Measurements from ENCODE around the gene KIF12.
"Not testable (repeated sequence)": the region's sequence is repeated elsewhere in the genome, so short reads cannot be mapped to it uniquely, and the experiment has no call there.

The KIF12 gene

DNA sequence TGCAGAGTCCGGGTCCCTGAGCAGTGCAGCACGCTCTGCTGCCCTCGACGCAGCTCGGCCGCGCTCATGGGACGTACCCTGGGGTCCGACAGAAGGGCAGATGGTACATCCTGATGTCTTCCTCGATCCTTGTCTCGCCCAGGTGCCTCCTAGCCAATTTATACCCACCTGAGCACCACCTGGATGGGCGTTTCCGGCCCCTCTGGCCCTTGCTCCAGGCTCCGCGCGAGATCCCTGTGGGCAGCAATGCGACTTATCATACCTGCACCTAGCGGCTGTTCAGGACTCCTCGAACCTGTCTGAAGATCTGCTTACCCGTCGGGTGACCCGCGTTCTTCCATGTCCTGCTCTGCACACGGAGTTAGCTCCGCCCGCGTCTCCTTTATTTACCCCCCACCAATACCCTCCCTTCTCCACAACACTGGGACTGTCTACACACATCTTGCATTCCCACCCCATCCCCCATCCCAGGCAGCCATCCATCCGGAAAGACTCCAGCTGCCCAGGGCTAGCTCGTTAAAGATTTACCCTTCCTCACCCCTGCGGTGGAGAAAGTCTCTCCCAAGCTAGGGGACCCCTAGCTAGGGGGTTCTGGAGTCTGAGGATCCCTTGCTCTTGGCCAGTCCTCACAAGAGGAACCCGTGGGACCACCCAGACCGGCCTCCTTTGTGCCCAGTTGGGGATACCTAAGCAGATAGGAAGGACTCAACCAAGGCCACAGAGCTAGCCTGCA, at the start of gene KIF12:
TSS of gene KIF12 (minus strand) at position 357 of the 733 bp plus-strand sequence. CDS start at position 341, 16 bp downstream.
- DNase-seq: peak in 1 of 14 donors; percentile 6

DNA sequence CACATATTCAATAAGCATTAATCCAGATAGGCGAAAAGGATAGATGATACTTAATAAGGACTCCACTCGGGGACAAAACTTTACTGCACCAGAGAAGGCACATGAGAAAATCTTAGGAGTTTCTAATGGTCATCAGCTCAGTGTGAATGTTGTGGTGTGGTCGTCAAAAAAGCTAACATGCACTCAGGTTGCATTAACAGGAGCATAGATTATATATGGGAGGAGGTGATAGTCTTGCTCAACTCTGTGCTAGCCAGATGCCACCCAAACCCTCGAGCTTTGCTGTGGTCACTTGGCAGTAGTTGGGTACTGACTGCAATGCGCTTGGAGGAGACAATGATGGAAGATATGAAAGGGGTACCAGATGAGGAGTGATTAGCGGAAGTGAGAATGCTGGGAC, 47.6 kb upstream of the KIF12 start:
- DNase-seq: no peak

DNA sequence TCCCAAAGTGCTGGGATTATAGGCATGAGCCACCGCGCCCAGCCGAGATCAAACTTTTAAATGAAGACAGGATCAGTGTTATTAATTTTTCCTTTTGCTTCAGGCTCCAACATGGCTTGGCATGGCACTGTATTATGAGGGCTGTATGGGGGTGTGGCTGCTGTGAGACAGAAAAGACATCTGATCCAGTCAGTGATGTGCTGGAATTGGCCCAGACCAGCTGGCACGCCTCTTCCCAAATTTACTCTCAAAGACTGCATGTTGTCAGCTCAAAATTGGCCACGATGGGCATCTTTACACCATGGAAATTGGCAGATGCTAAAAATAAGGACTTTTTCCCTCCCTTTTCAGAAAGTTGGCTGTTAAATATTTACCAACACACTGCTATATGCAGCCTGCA, 44.1 kb upstream of the KIF12 start:
- no peak for DNase-seq

DNA sequence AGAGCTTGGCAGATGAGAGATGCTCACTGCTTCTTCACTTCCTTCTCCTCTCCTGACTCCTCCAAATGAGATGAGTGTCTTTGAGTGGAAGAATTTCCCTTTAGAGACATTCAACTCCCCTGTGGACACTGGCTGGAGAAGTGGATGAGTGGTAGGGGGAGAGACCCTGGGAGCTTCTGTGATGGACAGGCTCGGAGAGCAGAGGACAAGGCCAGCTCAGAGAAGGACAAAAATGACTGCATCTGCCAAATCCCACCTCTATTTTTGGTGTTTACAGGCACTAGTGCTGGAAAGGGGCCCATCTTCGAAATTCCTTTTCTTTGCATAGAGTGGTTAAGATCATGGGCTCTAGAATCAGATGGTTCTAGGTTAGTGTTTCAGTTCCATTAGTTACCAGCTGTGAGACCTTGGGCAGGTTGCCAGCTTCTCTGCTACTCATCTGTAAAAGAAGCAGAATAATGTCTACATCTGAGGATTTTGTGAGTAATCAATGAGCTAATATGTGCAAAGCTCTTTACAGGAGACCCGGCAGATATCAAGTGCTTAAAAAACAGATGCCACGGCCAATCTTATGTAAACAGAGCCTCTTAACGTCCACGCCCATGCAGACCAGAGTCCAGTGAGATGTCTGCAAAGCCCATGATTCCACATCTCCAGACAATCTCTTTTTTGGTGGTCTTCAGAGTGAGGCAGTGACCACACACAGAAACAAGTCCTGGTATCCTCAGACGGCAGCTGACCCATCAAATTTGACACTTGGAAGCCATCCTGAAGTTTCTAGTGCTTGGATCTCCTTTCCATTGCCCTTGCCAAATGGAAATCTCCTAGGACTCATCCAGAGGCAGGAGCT, 42.7 kb upstream of the KIF12 start:
- no peak for DNase-seq

DNA sequence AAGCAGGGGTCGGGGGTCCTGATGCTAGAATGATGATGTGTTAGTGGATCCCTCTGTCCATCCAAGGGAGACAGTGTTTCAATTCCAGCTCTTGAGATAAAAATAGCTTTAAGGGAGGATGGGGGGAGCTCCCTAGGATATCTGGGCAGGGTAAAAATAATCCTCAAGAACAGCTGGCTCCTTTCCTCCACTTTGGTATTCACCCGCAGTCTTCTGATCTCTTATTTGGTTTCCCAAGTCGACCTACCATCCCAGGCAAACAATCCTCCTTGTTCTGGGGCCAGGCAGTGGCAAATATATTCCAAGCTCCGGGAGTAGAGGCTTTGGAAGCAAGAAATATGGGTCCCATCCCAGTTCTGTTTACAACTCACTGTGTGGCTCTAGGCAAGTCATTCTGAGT, 41.8 kb upstream of the KIF12 start:
- peak in 2 of 14 donors; percentile 9 to 29 for DNase-seq

DNA sequence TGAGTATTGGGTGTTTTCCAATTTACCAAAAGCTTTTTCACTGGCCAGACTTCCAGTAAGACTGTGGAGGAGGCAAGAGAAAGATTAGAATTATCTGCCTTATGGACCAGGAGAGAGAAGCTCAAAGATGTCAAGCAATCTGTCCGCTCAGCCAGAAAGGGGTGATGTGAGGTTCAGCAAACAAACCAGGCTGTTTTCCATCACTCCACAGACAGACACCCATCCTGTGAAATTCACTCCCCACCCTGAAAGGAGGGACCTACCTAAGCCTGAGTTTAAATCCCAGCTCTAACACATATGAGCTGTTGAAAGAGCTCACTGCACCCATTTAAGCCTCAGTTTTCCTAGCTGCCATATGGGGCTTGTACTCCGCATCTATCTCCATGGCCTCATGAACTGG, 41.3 kb upstream of the KIF12 start:
- DNase-seq: no peak

DNA sequence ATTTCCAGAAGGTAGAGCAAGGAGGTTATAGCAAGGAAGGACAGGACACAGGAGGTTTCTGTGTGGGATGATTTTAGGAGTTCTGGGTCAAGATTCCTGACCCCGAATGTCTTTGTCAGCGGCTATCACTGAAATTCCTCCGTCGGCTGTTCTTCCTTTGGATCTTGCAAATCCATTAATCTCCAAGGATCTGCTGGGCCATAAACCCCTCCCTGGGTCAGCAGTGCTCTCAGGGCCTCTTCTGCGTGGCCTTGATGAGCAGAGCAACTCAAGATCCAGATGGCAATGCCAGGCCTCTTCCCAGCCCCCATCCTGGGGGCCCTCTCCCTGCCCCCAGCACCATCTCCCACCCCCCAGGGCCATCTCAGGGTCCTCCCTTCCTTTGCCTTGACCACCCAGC, 40.0 kb upstream of the KIF12 start:
- DNase-seq: no peak

DNA sequence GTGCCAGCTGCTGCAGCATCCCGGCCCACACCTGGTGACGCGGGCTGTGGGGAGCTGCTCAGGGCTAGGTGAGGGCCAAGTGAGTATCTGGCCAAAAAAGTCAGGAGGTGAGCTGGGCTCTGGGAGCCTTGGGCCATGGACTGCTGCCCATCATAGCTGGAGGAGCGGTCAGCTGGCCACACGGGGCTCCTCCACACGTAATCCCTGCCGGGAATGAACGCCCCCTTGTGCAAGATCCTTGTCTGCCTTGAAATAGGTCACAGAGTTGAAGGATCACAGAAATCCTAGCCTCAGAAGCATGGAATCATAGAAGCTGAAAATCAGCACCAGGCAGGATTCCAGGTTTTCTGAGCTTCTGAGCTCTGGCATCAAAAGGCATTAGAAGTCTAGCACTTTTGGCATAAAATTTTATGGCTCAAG, 39.5 kb upstream of the KIF12 start:
- peak in 4 of 14 donors; percentile 5 to 66 (median 20) for DNase-seq

DNA sequence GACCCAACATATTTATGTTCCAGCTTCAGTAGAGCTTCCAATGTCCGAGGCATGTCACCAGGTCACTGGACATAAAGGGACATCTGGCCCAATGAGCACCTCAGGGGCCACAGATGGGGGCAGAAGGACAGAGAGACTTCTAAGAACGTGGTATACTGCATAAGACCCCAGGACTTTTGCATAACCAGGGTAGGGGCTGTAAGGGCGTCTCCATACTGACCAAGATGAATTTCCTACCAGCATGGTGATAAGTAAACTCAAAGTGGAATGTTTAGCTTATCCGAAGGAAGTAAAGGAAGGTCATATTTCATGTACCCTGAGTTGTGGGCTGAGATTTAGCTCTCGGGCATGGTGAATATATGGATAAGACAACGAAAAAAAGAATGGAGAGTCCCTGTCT, 38.7 kb upstream of the KIF12 start:
- DNase-seq: no peak

DNA sequence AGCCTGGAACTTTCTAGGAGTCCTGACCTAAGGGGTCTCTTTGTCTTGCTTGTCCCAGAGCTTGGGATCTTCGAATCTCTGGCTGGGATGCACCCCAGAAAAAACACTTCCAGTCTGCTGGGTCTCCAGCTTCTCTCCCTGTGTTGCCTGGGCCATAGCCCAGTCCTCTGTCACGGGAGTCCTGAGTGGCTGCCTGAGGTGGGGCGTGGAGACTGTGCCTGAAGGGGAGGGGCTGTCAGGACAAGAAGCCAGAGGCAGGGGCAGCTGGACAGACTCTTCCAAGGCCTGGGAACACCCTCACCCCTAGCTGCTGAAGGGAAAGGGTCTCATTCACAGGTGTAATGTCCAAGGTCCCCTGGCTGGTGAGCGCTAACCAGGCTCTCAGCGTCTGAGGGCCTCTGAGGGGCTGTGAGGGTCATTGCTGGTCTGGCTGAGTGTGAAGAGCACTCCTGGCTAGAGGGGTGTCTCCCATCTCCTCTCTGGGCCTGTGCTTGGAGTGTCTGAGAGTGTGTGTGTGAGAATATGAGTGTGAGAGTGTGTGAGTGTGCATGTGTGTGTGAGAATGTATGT, 35.8 kb upstream of the KIF12 start:
- no peak for DNase-seq

DNA sequence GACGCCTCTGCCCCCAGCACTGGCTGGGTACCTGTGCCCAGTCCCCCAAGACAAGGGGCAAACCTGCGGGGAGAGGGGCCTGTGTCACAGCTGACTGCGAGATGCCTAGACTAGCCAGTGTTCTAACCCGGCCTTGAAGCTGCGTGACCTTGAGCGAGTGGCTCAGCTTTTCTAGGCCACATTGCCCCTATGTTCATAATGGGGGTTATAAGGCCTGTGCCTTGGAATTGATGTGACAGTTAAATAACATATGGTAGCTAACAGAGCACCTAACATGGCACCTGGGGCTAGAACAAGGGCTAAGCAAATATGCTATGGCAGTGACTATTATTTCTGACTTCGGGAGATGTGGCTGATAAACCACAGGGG, 33.4 kb upstream of the KIF12 start:
- DNase-seq: no peak

DNA sequence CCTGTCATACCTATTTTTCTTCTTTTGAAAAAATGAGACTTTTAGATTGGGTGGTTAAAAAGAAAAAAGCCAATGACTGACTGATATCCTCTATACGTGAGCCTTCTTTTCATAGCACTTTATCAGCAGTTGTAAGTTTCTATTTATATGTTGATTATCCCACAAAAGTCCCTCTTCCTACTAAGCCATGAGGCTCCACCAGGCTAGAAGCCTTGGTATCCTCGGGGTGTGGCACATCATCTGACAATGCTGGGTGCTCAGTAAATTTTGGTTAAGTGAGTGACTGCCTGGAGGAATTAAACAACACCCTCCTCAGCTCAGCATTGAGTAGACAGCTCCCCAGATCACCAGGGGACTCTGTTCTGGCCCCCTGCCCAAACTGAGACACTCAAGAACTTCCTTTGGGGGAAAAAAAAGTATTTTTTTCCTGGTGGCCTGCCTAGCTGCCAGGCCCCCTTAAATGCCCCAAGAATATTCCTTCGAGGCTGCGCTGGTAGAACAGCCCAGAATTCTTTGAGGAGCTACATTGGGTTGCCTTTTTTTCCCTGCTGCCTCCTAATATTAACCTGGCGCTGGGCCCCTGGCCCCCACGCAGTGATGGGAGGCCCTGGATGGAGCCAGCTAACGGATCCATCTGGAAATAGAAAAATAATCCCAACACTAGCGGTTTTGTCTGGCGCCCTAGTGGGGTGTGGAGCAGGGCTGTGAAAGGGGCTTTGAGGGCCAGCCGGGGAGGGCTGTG, 32.9 kb upstream of the KIF12 start:
- DNase-seq: no peak

DNA sequence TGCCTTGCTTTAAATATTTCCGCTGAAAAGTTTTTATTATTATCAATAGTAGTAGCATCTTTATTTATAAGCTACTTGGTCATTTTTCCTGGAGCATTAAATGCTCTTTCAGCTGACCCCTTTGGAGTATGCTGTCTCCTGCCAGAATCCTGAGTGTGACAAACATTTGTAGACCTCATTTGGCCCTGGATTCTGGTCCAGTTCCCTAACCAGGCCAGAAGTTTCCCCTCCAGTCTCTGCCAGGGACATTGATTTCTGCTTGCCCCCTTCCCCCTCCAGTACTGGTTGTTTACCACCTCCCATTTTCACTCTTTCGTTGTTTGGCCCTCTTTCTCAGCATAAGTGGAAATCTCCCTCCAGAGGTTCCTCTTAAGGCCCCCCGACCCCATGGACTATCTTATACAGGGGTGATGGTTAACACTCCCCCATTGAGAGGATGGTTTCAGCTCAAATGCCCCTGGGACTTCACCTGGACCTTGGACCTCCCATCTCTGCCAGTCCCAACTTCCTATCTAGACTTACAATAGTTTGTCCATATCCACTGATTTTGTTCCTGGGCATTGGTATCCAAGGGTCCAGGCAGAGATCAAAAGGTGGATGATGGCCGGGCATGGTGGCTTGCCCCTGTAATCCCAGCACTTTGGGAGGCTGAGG, 31.7 kb upstream of the KIF12 start:
- no peak for DNase-seq

DNA sequence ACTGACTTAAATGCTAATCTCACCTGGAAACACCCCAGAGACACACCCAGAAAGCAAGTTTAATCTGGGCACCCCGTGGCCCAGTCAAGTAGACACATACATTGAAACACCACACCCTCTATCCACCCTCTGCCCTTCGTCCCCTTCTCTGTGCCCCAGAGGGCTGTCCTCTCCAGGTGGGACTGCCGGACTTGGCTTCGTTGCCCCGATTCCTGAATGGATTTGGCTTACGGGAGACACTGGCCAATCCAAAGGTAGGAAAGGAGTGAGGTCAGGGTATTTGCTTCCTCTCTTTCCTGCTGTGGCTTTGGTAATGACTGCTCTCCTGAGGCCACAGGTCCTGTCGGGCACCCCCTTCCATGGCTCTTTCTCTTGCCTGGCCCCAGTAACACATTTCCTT, 31.0 kb upstream of the KIF12 start:
- no peak for DNase-seq

DNA sequence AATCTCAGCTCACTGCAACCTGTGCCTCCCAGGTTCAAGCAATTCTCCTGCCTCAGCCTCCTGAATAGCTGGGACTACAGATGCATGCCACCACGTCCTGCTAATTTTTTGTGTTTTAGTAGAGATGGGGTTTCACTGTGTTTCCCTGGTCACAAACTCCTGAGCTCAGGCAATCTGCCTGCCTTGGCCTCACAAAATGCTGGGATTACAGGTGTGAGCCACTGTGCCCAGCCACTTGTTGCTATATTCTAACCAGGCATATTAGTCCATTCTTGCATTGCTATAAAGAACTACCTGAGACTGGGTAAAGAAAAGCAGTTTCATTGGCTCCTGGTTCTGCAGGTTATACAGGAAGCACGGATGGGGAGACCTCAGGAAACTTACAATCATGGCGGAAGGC, 29.7 kb upstream of the KIF12 start:
- DNase-seq: not testable (repeated sequence)

DNA sequence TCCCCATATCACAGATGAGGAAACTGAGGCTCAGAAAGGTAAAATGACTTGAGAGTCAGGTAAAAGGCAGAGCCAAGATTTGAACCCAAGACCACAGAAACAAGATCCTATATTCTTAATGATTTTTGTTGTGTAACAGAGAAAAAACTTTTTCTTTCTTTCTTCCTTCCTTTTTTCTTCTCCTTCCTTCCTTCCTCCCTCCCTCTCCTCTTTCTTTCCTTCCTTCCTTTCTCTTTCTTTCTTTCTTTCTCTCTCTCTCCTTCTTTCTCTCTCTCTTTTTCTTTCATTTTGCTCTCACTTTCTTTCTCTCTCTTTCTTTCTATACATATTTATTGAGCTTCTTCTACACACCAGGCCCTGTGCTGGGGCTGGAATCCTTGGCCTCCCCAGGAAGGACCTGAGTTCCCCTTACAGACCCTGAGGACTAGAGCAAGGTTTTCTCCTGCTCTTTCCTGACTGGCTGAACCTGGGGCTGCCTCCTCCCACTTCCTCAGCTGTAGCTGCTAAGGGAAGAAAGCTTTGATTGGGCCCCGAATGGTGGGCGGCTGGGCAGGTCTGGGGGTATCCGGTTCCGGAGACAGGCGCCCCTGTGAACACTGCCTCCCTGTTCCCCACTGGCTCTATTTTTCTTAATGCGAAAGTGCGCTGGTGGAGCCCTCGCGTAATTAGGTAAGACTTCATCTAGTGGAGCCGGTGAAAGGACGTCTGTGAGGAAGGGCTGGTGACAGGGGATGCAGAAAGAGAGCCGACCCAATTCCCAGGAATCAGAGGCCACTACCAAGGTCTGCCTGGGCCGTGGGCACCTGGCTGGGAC, 27.4 kb upstream of the KIF12 start:
- DNase-seq: no peak

DNA sequence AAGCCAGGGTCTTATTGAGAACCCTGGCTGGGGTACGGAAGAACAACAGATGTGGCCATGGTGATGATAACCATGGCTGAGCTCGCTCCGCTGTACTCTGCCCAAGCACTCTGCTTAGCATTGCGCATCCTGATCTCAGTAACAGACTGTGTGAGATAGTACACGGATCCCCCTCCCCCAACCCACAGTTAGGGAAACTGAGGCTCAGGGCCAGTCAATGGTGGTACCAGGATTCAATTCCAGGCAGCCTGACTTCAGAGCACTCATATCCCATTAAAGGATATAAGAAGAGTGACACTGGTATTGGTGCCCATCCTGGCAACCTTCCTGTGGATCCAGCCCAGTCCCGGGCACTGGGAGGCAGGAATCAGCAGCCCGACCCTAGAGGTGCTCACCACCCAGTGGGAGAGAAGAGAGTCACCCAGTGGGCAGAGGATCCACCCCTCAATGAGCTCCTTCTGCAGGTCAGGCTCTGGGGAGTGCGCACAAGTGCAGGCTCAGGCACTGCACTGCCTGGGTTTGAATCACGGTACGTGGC, 26.5 kb upstream of the KIF12 start:
- no peak for DNase-seq

DNA sequence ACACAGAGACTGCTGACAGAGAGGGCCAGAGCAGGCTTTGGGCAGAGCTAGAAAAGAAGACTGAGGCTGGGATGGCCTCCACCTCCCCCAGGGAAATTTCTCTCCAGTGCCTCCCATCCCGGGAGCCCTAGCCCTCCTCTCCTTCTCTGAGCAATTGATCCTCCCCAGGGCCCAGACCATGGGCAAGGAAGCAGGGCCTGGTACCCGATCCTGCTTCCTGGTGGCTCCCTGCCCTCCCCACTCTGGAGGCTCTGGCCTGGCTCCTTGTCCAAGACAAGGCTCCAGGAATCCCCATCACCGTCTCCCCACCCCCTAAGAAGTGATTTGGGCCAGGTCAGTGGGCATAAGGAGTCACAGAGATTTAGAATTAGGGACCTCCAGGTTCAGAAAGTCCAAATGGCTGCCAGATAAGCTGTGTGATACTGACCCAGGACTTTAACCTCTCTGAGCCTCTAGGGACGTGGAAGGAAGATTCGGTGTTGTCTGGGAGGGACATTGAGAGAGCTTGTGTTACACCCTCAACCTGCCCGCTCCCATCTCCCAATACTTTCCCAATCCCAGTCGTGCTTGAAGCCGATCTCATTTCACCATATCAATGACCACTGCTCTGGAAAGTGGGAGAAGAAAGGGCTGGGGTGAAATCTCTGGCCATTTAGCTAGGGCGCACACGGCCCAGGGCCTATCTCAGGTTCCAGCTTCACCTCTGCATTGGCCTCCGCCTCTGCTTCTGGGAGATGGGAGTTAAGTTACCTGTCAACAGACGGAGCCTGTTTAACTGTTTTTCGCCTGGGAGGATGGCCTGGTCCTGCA, 25.8 kb upstream of the KIF12 start:
- DNase-seq: no peak

DNA sequence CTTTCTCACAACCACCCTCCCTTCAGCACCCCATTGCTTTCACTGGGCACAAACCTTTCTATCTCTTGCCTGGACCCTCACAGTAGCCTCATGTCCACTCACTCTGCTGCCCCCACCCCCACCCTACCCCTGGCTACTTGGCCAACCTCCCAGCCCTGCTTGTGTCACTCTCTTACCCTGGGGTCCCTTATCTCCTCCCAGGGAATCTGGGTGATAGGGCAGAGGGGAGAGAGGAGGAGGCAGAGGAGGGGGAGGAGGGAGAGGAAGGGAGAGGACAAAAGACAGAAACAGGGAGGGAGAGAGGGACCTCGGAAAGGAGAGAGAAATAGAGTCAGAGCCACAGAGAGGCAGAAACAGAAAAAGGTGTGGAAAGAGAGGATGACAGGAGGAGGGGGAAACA, 25.0 kb upstream of the KIF12 start:
- no peak for DNase-seq
